ENCODE results near the gene NLN. TPM values are rescaled to one million over a fixed set of nuclear protein-coding genes. Genes with fewer than 3 reads are reported as not detected.

Gene NLN
- total RNA-seq, 4 donors from 2014 or later: 20.4 to 29.9 (median 27.9) TPM

GRCh38 chr5:65828022-65828896 is 106.3 kb downstream of the NLN start:
- Histone ChIP-seq H3K4me3 (no peak overlapping the region), H3K36me3 (no peaks in the 10 kb centered on the region), H3K27ac (no peak overlapping the region), H3K4me1 (peaks cover 7 to 14% of the 10 kb centered on the region in 2 donors), H3K9me3 (no peaks in the 10 kb centered on the region), H3K27me3 (no peaks in the 10 kb centered on the region)
- no peak for DNase-seq
- in situ Hi-C loops (cut with MboI; ENCODE audit: low sequenced_read_pairs in 4 of 4) (no loop called here), intact Hi-C loops (cut with DNase I; ENCODE audit: low total_unique reads) (no loop called here)
- no peak for TF ChIP-seq POLR2A (IDR thresholded peaks at IDR 0.05)
- TF ChIP-seq, protein P1, sequence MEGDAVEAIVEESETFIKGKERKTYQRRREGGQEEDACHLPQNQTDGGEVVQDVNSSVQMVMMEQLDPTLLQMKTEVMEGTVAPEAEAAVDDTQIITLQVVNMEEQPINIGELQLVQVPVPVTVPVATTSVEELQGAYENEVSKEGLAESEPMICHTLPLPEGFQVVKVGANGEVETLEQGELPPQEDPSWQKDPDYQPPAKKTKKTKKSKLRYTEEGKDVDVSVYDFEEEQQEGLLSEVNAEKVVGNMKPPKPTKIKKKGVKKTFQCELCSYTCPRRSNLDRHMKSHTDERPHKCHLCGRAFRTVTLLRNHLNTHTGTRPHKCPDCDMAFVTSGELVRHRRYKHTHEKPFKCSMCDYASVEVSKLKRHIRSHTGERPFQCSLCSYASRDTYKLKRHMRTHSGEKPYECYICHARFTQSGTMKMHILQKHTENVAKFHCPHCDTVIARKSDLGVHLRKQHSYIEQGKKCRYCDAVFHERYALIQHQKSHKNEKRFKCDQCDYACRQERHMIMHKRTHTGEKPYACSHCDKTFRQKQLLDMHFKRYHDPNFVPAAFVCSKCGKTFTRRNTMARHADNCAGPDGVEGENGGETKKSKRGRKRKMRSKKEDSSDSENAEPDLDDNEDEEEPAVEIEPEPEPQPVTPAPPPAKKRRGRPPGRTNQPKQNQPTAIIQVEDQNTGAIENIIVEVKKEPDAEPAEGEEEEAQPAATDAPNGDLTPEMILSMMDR (IDR thresholded peaks at IDR 0.05 in 4 of 5, conservative IDR thresholded peaks at IDR 0.05 in 1 of 5): no peak
- ATAC-seq: no peak

- no peak for ATAC-seq
- no peak for TF ChIP-seq POLR2A (IDR thresholded peaks at IDR 0.05)
- TF ChIP-seq, protein P1 (IDR thresholded peaks at IDR 0.05 in 4 of 5, conservative IDR thresholded peaks at IDR 0.05 in 1 of 5): no peak
- no peak overlapping the region for H3K27ac ChIP-seq
- peaks cover 0 to 17% of the 10 kb centered on the region in 2 donors for H3K4me1 ChIP-seq
- no peaks in the 10 kb centered on the region for H3K36me3 ChIP-seq
- DNase-seq: no peak
- H3K27me3 ChIP-seq: no peaks in the 10 kb centered on the region
- H3K4me3 ChIP-seq: no peak overlapping the region
- no peaks in the 10 kb centered on the region for H3K9me3 ChIP-seq
- intact Hi-C loops (cut with DNase I; ENCODE audit: low total_unique reads): no loop called here
- in situ Hi-C loops (cut with MboI; ENCODE audit: low sequenced_read_pairs in 4 of 4): no loop called here
These were observed 108.9 kb downstream of the NLN start for GRCh38 chr5:65830856-65831255.

DNA sequence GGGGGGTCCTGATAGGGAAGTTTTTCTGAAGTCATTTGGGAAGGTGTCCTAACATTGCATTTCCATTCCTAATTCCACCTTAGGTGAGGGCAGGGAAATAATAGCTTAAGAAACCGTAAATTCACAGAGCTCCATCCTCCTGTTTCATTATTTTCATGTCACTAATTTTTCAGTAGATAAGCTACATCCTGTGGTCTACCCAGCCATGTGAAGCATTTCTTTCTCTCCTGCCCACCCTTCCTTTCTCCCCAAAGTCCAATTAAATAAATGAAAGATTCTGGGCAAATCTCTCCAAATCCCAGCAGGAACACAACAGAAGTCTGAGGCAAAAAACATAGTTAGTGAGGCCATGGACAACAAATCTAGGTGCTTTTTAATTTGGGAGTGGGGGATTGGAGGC is 109.3 kb downstream of the NLN start:
- Histone ChIP-seq H3K9me3 (no peaks in the 10 kb centered on the region), H3K27ac (no peak overlapping the region), H3K27me3 (no peaks in the 10 kb centered on the region), H3K4me1 (peaks cover 0 to 17% of the 10 kb centered on the region in 2 donors), H3K36me3 (no peaks in the 10 kb centered on the region), H3K4me3 (no peak overlapping the region)
- no peak for DNase-seq
- in situ Hi-C loops (cut with MboI; ENCODE audit: low sequenced_read_pairs in 4 of 4): no loop called here
- intact Hi-C loops (cut with DNase I; ENCODE audit: low total_unique reads): no loop called here
- no peak for ATAC-seq
- no peak for TF ChIP-seq POLR2A (IDR thresholded peaks at IDR 0.05)
- TF ChIP-seq, protein P1 (IDR thresholded peaks at IDR 0.05 in 4 of 5, conservative IDR thresholded peaks at IDR 0.05 in 1 of 5): no peak

DNA sequence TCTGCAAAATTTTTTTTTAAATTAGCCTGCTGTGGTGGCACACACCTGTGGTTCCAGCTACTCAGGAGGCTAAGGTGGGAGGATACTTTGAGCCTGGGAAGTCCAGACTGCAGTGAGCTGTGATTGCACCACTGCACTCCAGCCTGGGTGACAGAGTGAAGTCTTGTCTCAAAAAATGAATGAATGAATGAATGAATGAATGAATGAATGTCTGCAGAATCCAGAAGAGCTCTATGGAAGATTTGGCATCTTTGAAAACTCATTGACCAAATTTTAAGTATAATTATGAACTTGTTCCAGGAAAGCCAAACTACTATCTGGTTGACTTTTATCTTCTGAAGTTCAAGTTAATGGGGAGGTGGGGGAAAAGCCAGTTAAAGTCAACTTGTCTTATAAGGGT is 110.1 kb downstream of the NLN start:
- DNase-seq (no peak), ATAC-seq (no peak)
- no peak overlapping the region for H3K27ac ChIP-seq
- no peaks in the 10 kb centered on the region for H3K36me3 ChIP-seq
- H3K4me3 ChIP-seq: no peak overlapping the region
- intact Hi-C loops (cut with DNase I; ENCODE audit: low total_unique reads) (no loop called here), in situ Hi-C loops (cut with MboI; ENCODE audit: low sequenced_read_pairs in 4 of 4) (no loop called here)
- H3K4me1 ChIP-seq: peaks cover 0 to 17% of the 10 kb centered on the region in 2 donors
- no peaks in the 10 kb centered on the region for H3K9me3 ChIP-seq
- H3K27me3 ChIP-seq: no peaks in the 10 kb centered on the region
- TF ChIP-seq, protein P1 (IDR thresholded peaks at IDR 0.05 in 4 of 5, conservative IDR thresholded peaks at IDR 0.05 in 1 of 5): no peak
- no peak for TF ChIP-seq POLR2A (IDR thresholded peaks at IDR 0.05)

Measured in gastrocnemius medialis (tissue), 4 donors.